ENCODE measurements around the gene GRM7.

DNA sequence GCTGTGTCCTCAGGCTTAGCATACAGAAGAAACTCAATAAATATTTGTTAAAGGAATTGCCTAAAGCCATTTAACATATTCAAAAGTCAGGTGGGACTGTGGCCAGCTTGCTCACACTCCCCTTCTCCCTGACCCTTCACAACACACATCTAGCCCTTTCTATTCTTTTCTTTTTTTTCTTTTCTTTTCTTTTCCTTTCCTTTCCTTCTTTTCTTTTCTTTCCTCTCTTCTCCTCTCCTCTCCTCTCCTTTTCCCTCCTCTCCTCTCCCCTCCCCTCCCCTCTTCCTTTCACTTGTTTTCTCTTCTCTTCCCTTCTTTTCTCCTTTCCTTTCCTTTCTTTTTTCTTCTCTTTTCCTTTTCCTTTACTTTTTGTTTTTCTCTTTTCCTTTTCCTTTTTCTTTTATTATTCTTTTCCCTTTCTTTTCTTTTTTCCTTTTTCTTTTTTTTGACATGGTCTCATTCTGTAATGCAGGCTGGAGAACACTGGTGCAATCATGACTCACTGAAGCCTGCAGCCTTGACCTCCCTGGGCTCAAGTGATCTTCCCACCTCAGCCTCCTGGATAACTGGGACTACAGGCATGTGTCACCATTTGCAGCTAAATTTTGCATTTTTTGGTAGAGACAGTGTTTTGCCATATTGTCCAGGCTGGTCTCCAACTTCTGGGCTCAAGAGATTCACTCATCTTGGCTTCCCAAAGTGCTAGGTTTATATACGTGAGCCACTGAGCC, 377.8 kb downstream of the GRM7 start:
- TF ChIP-seq, protein P1, sequence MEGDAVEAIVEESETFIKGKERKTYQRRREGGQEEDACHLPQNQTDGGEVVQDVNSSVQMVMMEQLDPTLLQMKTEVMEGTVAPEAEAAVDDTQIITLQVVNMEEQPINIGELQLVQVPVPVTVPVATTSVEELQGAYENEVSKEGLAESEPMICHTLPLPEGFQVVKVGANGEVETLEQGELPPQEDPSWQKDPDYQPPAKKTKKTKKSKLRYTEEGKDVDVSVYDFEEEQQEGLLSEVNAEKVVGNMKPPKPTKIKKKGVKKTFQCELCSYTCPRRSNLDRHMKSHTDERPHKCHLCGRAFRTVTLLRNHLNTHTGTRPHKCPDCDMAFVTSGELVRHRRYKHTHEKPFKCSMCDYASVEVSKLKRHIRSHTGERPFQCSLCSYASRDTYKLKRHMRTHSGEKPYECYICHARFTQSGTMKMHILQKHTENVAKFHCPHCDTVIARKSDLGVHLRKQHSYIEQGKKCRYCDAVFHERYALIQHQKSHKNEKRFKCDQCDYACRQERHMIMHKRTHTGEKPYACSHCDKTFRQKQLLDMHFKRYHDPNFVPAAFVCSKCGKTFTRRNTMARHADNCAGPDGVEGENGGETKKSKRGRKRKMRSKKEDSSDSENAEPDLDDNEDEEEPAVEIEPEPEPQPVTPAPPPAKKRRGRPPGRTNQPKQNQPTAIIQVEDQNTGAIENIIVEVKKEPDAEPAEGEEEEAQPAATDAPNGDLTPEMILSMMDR (conservative IDR thresholded peaks at IDR 0.05; ENCODE audit: low read depth, low read length) = no peak
- TF ChIP-seq EZH2 (IDR thresholded peaks at IDR 0.05; ENCODE audit: borderline replicate concordance, low read depth, low read length, poor library complexity, severe bottlenecking) = no peak

Data from A673 (cell line).